GM06990 (cell line): ENCODE measurements around the gene HIVEP1.
"Not testable (repeated sequence)": the region's sequence is repeated elsewhere in the genome, so short reads cannot be mapped to it uniquely, and the experiment has no call there.

Experiments
- DNase-seq: peaks from one replicate; pipeline ENCODE4 v3.0.0-alpha.2; 2011; ENCODE audit not compliant: insufficient read length; ENCODE audit errors: extremely low read depth
- H3K27me3 ChIP-seq: replicated peaks from 2 replicates; pipeline ENCODE4 v1.6.0; 2011; ENCODE audit warnings: low read length; ENCODE audit not compliant: control insufficient read depth, insufficient read depth
- H3K36me3 ChIP-seq: 2 replicates; pipeline ENCODE4 v1.5.1; 2011; ENCODE audit warnings: low read length; ENCODE audit not compliant: control insufficient read depth, insufficient read depth
- H3K4me3 ChIP-seq: replicated peaks from 2 replicates; pipeline ENCODE4 v1.5.1; 2011; ENCODE audit warnings: low read depth, mild to moderate bottlenecking, control low read depth, low read length
- CTCF ChIP-seq: IDR thresholded peaks from 2 replicates; pipeline ENCODE4 v1.5.1; 2011; ENCODE audit warnings: low read length, control low read depth, mild to moderate bottlenecking, inconsistent platforms; ENCODE audit not compliant: insufficient read depth, poor library complexity, severe bottlenecking

The HIVEP1 gene

GRCh38 chr6:12103158-12103557, 91.0 kb downstream of the HIVEP1 start:
- no peak for TF ChIP-seq CTCF
- Histone ChIP-seq H3K36me3 (no peaks in the 10 kb centered on the region; the same call in none of the 2 replicates), H3K4me3 (no peak overlapping the region)

GRCh38 chr6:12105271-12105670, 93.2 kb downstream of the HIVEP1 start:
- no peak for DNase-seq
- Histone ChIP-seq H3K4me3 (no peak overlapping the region), H3K36me3 (peaks cover 2% of the 10 kb centered on the region; the same call in 1 of the 2 replicates), H3K27me3 (no peaks in the 10 kb centered on the region)
- no peak for TF ChIP-seq CTCF

More at GRCh38 chr6:12103158-12103557, 91.0 kb downstream of the HIVEP1 start:
- DNase-seq, result no peak
- no peaks in the 10 kb centered on the region for H3K27me3 ChIP-seq

GRCh38 chr6:12108376-12108775, 96.3 kb downstream of the HIVEP1 start:
- not testable (repeated sequence) for H3K4me3 ChIP-seq, DNase-seq, H3K36me3 ChIP-seq, H3K27me3 ChIP-seq

- Histone ChIP-seq H3K4me3 (no peak overlapping the region), H3K27me3 (no peaks in the 10 kb centered on the region), H3K36me3 (peaks cover 5% of the 10 kb centered on the region)
- no peak for DNase-seq
- no peak for TF ChIP-seq CTCF
These were observed 98.6 kb downstream of the HIVEP1 start for GRCh38 chr6:12110523-12111362.

GRCh38 chr6:12111363-12111670, 99.2 kb downstream of the HIVEP1 start:
- H3K4me3 ChIP-seq, result no peak overlapping the region
- no peak for DNase-seq
- TF ChIP-seq CTCF, result no peak
- H3K27me3 ChIP-seq, result no peaks in the 10 kb centered on the region
- peaks cover 5% of the 10 kb centered on the region for H3K36me3 ChIP-seq

- Histone ChIP-seq H3K4me3 (peak overlapping the region; percentile 24; the same call in 1 of the 2 replicates), H3K36me3 (peaks cover 5% of the 10 kb centered on the region), H3K27me3 (no peaks in the 10 kb centered on the region)
- TF ChIP-seq CTCF, result no peak
- peak; percentile 35 for DNase-seq
These were observed 100.6 kb downstream of the HIVEP1 start for GRCh38 chr6:12112540-12113189.
